ENCODE data around the gene SLC22A24.
"Not testable (repeated sequence)": the region's sequence is repeated elsewhere in the genome, so short reads cannot be mapped to it uniquely, and the experiment has no call there.

SLC22A24 gene, protein sequence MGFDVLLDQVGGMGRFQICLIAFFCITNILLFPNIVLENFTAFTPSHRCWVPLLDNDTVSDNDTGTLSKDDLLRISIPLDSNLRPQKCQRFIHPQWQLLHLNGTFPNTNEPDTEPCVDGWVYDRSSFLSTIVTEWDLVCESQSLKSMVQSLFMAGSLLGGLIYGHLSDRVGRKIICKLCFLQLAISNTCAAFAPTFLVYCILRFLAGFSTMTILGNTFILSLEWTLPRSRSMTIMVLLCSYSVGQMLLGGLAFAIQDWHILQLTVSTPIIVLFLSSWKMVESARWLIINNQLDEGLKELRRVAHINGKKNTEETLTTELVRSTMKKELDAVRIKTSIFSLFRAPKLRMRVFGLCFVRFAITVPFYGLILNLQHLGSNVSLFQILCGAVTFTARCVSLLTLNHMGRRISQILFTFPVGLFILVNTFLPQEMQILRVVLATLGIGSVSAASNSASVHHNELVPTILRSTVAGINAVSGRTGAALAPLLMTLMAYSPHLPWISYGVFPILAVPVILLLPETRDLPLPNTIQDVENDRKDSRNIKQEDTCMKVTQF

DNA sequence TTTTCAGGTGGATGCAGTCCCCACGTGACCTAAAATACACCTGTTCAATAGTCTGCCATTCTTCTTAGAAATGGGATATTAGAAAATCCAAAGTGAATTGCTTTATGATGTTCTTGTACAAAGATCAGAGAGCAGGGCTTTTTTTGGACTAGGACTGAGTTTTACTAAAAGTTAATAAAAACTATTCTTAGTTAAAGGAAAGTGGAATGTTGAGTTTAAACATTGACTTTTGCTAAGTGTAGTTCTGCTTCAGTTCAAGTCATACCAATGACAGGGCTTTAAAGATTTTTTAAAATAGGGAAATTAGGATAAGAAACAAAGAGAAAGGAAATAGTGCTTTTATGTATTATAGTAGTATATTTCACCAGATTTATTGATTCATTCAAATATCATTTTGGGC, at the start of gene SLC22A24:
TSS of gene SLC22A24 (minus strand) at position 101 of the 400 bp plus-strand sequence. CDS start 442 bp downstream, outside the sequence.
- no peak for DNase-seq

DNA sequence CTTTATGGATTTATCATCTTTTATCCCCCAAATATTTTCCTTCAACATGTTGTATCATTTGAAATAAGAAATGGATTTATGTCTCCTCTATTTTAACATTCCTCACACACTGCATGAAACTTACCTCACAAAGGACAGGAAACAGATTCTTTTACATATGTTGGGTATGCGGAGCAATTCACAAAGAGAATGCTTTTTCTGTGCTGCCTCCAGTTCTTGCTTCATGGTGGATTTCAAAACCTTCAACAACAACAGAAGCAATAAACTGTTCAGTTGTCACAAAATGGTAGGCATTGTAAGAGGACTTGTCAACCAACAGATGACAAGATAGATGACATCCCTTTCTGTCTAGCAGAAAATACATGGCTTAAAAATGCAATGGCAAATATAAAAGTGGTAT, 36.5 kb upstream of the SLC22A24 start:
- no peak for DNase-seq

DNA sequence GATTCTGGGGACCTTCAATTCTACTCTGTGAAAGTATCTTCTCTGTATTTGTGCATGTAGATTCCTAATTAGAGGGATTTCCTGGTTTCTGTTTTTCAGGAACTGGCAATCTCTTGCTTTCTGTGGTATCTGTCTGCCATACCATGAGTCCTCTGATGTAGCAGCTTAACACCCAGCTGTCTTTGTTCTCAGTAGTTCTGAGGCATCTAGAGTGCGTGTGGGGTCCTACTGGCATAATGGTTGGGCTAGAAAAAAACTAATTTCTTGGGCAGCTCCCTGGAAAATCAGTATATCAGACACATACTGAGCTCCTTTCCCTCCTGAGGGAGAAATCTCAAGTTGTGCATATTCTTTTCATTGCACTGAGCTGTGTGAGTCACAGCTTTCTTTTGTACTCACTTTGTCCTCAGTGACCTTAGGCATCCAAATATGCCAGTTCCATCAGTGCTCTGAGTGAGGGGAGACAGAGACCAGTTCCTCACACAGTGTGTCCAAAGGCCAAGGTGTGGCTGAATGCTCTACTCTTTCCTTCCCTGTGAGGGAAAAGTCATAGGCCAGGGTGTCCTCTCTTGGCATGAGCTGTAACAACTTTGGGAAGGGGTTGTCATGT, 35.5 kb upstream of the SLC22A24 start:
- no peak for DNase-seq

DNA sequence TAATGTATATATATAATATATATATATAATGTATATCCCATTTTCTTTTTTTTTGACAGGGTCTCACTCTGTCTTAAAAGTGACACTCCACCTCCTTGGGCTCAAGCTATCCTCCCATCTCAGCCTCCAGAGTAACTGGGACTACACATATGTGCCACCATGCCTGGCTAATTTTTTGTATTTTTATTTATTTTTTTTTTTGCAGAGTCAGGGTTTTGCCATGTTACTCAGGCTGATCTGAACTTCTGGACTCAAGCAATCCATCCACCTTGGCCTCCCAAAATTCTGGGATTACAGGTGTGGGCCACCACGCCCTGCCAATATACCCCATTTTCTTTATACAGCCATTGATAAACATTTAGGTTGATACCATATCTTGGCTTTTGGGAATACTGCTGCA, 33.9 kb upstream of the SLC22A24 start:
- DNase-seq = no peak

DNA sequence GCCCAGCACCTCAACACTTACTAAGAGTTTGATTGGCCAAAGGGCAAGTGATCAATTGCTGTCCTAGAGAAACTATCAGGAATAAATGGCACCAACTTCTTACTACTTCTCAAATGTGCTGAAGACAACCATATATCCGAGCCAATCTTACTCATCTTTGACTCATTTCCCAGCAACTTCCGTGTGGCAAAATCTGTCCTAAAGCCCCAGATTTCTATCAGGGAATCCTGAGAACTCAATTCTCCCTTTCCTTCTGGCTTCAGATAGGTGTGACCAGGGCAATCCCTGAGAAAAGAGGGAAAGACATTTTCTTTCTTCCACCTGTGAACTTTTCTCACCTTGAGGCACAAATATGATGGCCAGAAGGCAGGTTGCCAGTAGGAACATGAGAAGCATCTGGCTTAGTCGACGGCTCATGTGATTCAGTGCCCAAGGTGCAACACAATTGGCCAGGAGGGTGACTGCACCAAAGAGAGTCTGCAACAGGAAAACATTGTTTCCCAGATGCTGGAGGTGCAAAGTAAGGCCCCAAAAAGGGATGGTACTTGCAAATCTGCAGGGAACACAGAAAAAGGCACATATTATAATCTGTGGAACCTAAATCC, 21.8 kb upstream of the SLC22A24 start:
- no peak for DNase-seq

DNA sequence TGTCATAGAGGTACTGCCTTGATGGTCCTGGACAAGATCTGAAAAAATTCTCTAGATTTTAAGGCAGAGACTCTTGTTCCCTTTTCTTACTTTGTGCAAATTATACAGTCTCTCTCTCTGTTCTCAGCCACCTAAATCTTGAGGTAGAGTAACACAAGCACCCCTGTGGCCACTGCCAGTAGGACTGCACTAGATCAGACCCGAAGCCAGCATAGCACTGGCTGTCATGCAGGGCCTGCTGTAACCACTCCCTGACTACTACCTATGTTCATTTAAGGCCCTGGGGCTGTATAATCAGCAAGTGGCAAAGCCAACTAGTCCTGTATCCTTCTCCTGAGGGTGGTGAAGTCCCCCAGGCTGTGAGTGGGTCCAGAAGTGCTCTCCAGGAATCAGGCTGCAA, 11.8 kb upstream of the SLC22A24 start:
- DNase-seq = no peak

DNA sequence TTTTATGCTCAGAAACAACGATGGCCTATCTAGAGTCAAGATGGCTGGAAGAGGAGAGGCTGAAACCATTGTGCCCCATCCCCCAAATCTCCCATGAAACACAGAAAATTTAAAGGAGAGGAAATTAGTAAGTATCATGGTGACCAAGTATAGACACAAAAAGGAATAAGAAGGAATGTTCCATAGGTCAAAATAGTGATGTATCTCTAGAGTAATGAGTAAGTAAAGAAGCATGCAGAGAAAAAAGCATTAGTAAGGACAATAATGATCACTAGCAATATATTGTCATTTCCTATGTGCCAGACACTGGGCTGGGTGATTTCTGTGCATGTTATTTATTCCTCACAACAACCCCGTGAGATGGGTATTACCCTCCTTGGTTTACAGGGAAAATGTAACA, 2.6 kb upstream of the SLC22A24 start:
- DNase-seq = no peak

DNA sequence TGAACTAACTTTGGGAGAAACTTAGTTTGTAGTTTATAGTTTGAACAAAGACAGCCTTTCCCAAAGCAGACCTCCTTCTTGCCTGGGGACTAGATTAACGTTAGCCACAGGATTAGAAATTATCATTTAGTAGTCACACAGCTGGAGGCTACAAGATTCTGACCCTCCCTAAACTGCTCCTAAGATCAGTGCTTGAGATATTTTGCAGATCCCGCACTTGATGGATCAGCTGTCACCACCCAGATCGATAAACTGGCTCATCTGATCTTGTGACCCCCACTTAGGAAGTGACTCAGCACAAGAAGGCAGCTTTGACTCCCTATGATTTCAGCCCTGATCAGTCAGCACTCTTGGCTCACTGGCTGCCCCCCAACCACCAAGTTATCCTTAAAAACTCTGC, 1.6 kb downstream of the SLC22A24 start:
- DNase-seq = no peak

DNA sequence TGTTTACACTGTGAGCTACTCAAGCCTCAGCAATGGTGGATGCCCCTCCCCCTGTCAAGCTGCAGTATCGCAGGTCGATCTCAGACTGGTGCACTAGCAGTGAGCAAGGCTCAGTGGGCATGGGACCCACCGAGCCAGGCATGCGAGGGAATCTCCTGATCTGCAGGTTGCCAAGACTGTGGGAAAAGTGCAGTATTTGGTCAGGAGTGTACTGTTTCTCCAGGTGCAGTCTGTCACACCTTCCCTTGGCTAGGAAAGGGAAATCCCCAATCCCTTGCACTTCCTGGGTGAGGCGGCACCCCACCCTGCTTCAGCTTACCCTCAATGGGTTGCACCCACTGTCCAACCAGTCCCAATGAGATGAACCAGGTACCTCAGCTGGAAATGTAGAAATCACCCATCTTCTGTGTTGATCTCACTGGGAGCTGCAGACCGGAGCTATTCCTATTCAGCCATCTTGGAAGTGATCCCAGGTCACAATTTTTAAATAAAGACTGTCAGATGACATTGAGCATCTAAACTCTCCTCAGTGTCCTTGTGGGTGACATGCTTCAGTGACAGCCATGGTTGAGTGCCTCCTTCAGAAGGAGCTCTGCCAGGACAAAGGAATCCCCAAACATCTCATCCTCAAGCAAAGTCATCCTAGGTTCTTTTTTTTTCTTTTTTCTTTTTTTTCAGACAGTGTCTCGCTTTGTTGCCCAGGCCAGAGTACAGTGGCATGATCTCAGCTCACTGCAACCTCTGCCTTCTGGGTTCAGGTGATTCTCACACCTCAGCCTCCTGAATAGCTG, 10.8 kb downstream of the SLC22A24 start:
- DNase-seq = no peak

DNA sequence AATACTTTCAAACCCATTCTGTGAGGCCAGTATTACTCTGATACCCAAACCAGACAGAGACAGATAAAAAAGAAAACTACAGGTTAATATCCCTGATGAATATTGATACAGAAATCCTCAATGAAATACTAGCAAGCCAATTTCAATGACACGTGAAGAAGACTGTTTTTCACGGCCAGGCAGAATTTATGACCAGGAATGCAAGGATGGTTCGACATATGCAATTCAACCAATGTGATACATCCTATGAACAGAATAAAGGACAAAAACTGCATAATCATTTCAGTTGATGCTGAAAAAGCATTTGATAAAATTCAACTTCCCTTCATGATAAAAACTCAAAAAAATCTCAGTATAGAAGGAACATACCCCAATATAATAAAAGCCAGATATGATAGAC, 44.5 kb downstream of the SLC22A24 start:
- DNase-seq = no peak

DNA sequence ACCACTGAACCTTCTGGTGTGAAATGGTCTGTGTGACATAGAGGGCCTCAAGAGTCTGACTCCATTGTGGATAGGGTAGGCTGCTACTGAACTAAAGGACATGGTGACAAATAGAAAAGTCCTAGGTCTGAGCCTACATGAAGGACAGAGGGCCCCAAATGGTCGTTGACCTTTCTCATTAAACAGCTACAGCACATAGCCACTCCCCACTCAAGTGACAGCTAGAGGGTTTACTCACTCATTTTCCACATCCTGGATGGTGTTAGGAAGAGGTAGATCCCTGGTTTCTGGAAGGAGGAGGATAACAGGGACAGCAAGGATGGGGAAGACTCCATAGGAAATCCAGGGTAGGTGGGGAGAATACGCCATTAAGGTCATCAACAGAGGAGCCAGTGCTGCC, 63.3 kb downstream of the SLC22A24 start:
- DNase-seq = no peak

DNA sequence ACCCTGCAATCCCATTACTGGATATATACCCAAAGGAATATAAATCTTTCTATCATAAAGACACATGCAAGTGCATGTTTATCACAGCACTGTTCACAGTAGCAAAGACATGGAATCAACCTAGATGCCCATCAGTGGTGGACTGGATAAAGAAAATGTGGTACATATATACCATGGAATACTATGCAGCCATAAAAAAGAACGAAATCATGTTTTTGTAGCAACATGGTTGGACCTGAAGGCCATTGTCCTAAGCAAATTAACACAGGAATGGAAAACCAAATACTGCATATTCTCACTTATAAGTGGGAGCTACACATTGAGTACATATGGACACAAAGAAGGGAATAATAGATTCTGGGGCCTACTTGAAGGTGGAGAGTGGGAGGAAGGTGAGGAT, 97.8 kb downstream of the SLC22A24 start:
- not testable (repeated sequence) for DNase-seq

DNA sequence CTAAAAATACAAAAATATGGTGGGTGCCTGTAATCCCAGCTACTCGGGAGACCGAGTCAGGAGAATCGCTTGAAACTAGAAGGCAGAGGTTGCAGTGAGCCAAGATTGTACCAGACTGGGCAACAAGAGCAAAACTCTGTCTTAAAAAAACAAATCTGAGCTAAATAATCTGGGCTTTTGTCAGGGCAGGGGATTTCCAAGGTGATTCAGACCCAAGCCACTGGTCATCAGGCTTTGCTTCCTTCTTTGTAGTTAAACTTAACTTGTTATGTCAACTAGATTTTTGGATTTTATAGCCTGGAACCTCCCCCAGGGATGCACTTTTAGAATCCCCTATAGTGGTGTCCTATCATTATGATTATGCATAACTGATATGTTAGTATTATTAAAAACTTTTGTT, 101.4 kb downstream of the SLC22A24 start:
- no peak for DNase-seq

DNA sequence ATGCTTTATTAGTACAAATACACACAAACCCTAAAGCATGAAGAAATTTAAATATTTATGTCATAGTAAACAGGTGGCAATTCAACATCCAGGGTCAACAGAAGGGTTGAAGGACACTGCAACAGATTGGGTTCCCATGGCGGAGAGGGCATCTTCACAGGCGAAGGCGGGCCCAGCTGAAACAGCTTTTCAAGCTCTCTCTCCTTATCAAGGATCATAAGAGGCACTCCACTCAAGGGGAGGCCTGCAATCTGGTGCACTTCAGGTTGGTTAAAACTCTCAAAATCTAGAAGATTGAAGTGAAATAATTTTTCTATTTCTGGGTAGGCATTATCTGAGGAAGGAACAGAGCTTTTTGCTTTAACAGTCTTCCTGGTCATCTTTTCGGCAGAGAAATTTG, 111.6 kb downstream of the SLC22A24 start:
- no peak for DNase-seq

Data from NCI-H1436 (cell line).